ENCODE data around the gene THSD4. TPM values are rescaled to one million over a fixed set of nuclear protein-coding genes. Genes with fewer than 3 reads are reported as not detected.

The THSD4 gene
- total RNA-seq, 1 experiment from 2014 or later: 0.29 TPM

- intact Hi-C loops (cut with micrococcal nuclease; ENCODE audit: unreplicated experiment): no loop called here
- Mint-ChIP-seq H3K4me1 (ENCODE audit: low read depth, unreplicated experiment) (no peaks in the 10 kb centered on the region), H3K36me3 (ENCODE audit: insufficient read depth, unreplicated experiment) (peaks cover 58% of the 10 kb centered on the region), H3K9me3 (ENCODE audit: unreplicated experiment) (no peaks in the 10 kb centered on the region), H3K27ac (ENCODE audit: unreplicated experiment) (no peak overlapping the region), H3K27me3 (ENCODE audit: insufficient read depth, unreplicated experiment) (no peaks in the 10 kb centered on the region), H3K4me3 (ENCODE audit: unreplicated experiment) (no peak overlapping the region)
- Histone ChIP-seq H3K9me3 (no peaks in the 10 kb centered on the region), H3K4me3 (ENCODE audit: low read depth, low read length) (no peak overlapping the region), H3K27me3 (replicated peaks; ENCODE audit: control insufficient read depth, insufficient read depth, low read length) (no peaks in the 10 kb centered on the region), H3K36me3 (ENCODE audit: control insufficient read depth, insufficient read depth, low read length) (no peaks in the 10 kb centered on the region), H3K4me1 (no peaks in the 10 kb centered on the region)
- no peak for TF ChIP-seq CTCF (IDR thresholded peaks at IDR 0.05; ENCODE audit: insufficient read depth in 1 of 2, low read depth in 1 of 2, low read length in 1 of 2, severe bottlenecking in 1 of 2, unreplicated experiment in 1 of 2)
- CTCF ChIA-PET: no interaction called here
- DNase-seq: no peak
- POLR2A ChIA-PET: no interaction called here
- BruUV-seq (replicated peaks): no TSS peak
These were observed 704.9 kb downstream of the THSD4 start for GRCh38 chr15:71820127-71820526.

- H3K4me3 ChIP-seq (ENCODE audit: low read depth, low read length): no peak overlapping the region
- no peak for TF ChIP-seq CTCF (IDR thresholded peaks at IDR 0.05; ENCODE audit: insufficient read depth in 1 of 2, low read depth in 1 of 2, low read length in 1 of 2, severe bottlenecking in 1 of 2, unreplicated experiment in 1 of 2)
- H3K36me3 ChIP-seq (ENCODE audit: control insufficient read depth, insufficient read depth, low read length): no peaks in the 10 kb centered on the region; the same call in 1 of the 2 replicates
- no peaks in the 10 kb centered on the region for H3K9me3 ChIP-seq
- Mint-ChIP-seq H3K9me3 (ENCODE audit: unreplicated experiment) (no peaks in the 10 kb centered on the region), H3K4me1 (ENCODE audit: low read depth, unreplicated experiment) (no peaks in the 10 kb centered on the region), H3K36me3 (ENCODE audit: insufficient read depth, unreplicated experiment) (peaks cover 71% of the 10 kb centered on the region), H3K4me3 (ENCODE audit: unreplicated experiment) (no peak overlapping the region), H3K27ac (ENCODE audit: unreplicated experiment) (no peak overlapping the region), H3K27me3 (ENCODE audit: insufficient read depth, unreplicated experiment) (no peaks in the 10 kb centered on the region)
- no peaks in the 10 kb centered on the region for H3K27me3 ChIP-seq (replicated peaks; ENCODE audit: control insufficient read depth, insufficient read depth, low read length)
- DNase-seq: no peak
- ChIA-PET CTCF (no interaction called here), POLR2A (no interaction called here)
- intact Hi-C loops (cut with micrococcal nuclease; ENCODE audit: unreplicated experiment): no loop called here
- H3K4me1 ChIP-seq: no peaks in the 10 kb centered on the region
- no TSS peak for BruUV-seq (replicated peaks)
These were observed 706.4 kb downstream of the THSD4 start for GRCh38 chr15:71821547-71822129.

- no peaks in the 10 kb centered on the region for H3K4me1 Mint-ChIP-seq (ENCODE audit: low read depth, unreplicated experiment)
- no TSS peak for BruUV-seq (replicated peaks)
- no peak overlapping the region for H3K4me3 Mint-ChIP-seq (ENCODE audit: unreplicated experiment)
- peaks cover 69% of the 10 kb centered on the region for H3K36me3 Mint-ChIP-seq (ENCODE audit: insufficient read depth, unreplicated experiment)
- H3K4me1 ChIP-seq: no peaks in the 10 kb centered on the region
- CTCF ChIA-PET: no interaction called here
- intact Hi-C loops (cut with micrococcal nuclease; ENCODE audit: unreplicated experiment): no loop called here
- no peaks in the 10 kb centered on the region for H3K27me3 ChIP-seq (replicated peaks; ENCODE audit: control insufficient read depth, insufficient read depth, low read length)
- no peak for DNase-seq
- no peaks in the 10 kb centered on the region; the same call in 1 of the 2 replicates for H3K36me3 ChIP-seq (ENCODE audit: control insufficient read depth, insufficient read depth, low read length)
- H3K9me3 Mint-ChIP-seq (ENCODE audit: unreplicated experiment): no peaks in the 10 kb centered on the region
- H3K27ac Mint-ChIP-seq (ENCODE audit: unreplicated experiment): no peak overlapping the region
- TF ChIP-seq CTCF (IDR thresholded peaks at IDR 0.05; ENCODE audit: insufficient read depth in 1 of 2, low read depth in 1 of 2, low read length in 1 of 2, severe bottlenecking in 1 of 2, unreplicated experiment in 1 of 2): no peak
- POLR2A ChIA-PET: no interaction called here
- H3K9me3 ChIP-seq: no peaks in the 10 kb centered on the region
- H3K27me3 Mint-ChIP-seq (ENCODE audit: insufficient read depth, unreplicated experiment): no peaks in the 10 kb centered on the region
- H3K4me3 ChIP-seq (ENCODE audit: low read depth, low read length): no peak overlapping the region
These were observed 707.8 kb downstream of the THSD4 start for GRCh38 chr15:71822890-71823630.
